Transverse colon (tissue), 3 donors: ENCODE results near the gene BMPR1B.

Source experiments
- EP300 ChIP-seq: sonication (generic); formaldehyde crosslinking; IDR thresholded peaks from one replicate; pipeline ENCODE4 v1.6.1; 2017; ENCODE audit warnings: antibody characterized with exemption, low read depth
- TF ChIP-seq, protein P1 (sequence below), 5 experiments: fragments of 200-600 bp in 3 of 5; fragments of 450-650 bp in 2 of 5; sonication (generic) in 3 of 5; IDR thresholded peaks; 1 replicate in 2 of 5; 2 replicates in 3 of 5; pipeline ENCODE4 v1.5.1; 2016 to 2017; ENCODE audit warnings: antibody characterized with exemption in 5 of 5, inconsistent platforms in 3 of 5, mild to moderate bottlenecking in 2 of 5, moderate library complexity in 1 of 5

DNA sequence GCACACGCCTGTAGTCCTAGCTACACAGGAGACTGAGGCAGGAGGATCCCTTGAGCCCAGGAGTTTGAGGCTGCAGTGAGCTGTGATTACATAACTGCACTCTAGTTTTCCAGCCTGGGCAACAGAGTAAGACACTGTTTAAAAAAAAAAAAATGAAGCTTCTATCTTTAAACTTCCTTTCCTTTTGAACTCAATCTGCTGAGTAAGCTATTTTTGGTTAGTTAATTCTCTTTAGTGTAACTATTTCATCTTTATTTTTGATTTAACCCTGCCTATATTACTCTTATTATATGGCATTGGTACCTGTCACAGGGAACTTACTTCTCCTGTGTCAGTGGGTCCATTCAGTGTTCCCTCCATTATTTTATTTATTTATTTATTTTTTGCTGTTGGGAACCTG, 160.8 kb downstream of the BMPR1B start:
- TF ChIP-seq, protein P1, sequence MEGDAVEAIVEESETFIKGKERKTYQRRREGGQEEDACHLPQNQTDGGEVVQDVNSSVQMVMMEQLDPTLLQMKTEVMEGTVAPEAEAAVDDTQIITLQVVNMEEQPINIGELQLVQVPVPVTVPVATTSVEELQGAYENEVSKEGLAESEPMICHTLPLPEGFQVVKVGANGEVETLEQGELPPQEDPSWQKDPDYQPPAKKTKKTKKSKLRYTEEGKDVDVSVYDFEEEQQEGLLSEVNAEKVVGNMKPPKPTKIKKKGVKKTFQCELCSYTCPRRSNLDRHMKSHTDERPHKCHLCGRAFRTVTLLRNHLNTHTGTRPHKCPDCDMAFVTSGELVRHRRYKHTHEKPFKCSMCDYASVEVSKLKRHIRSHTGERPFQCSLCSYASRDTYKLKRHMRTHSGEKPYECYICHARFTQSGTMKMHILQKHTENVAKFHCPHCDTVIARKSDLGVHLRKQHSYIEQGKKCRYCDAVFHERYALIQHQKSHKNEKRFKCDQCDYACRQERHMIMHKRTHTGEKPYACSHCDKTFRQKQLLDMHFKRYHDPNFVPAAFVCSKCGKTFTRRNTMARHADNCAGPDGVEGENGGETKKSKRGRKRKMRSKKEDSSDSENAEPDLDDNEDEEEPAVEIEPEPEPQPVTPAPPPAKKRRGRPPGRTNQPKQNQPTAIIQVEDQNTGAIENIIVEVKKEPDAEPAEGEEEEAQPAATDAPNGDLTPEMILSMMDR (IDR thresholded peaks at IDR 0.05) = no peak
- no peak for TF ChIP-seq EP300
